Testis (tissue), 3 donors: ENCODE data around the gene ARF1. TPM values are rescaled to one million over a fixed set of nuclear protein-coding genes. Genes with fewer than 3 reads are reported as not detected.

Source experiments
- DNase-seq: peaks from one replicate; pipeline ENCODE4 v3.0.0-alpha.2; 2019
- H3K27ac ChIP-seq, 2 donors: fragments of 200-600 bp; sonication (generic); one replicate each; pipeline ENCODE4 v1.5.1; 2019
- H3K27me3 ChIP-seq: fragments of 200-600 bp; sonication (generic); one replicate; pipeline ENCODE4 v1.5.1; 2019
- H3K36me3 ChIP-seq: fragments of 200-600 bp; sonication (generic); one replicate; pipeline ENCODE4 v1.5.1; 2017; ENCODE audit warnings: low read depth; ENCODE audit errors: missing control alignments
- H3K4me1 ChIP-seq: fragments of 200-600 bp; sonication (generic); one replicate; pipeline ENCODE4 v1.5.1; 2019
- H3K4me3 ChIP-seq, 2 donors: fragments of 200-600 bp; sonication (generic); one replicate each; pipeline ENCODE4 v1.5.1; 2017 to 2019
- H3K9me3 ChIP-seq: fragments of 200-600 bp; sonication (generic); one replicate; pipeline ENCODE4 v1.5.1; 2017
- CTCF ChIP-seq, 3 experiments: fragments of 450-650 bp in 2 of 3; fragments of 200-600 bp in 1 of 3; sonication (generic) in 1 of 3; IDR thresholded peaks; one replicate each; pipeline ENCODE4 v1.5.1; 2016 to 2019; ENCODE audit warnings: antibody characterized with exemption in 3 of 3, mild to moderate bottlenecking in 2 of 3, moderate library complexity in 1 of 3
- POLR2A ChIP-seq: fragments of 450-650 bp; IDR thresholded peaks from one replicate; pipeline ENCODE4 v1.6.1; 2017; ENCODE audit warnings: antibody characterized with exemption, mild to moderate bottlenecking, moderate library complexity
- WGBS, 2 donors: methylation state at CpG; one replicate each; pipeline ENCODE4 v1.1.5; 2018; 5-methylcytosine and 5-hydroxymethylcytosine counted together
- intact Hi-C: fragments of 100-400 bp; cut with DNase I; formaldehyde crosslinking; loops from one replicate; pipeline ENCODE4 v1.15.1; 2023; ENCODE audit warnings: low total_unique reads
- polyA plus RNA-seq: library from polyadenylated mRNA; stranded (reverse); fragments of 350-450 nt; fragmentation: Illumina TruSeq; extraction: RNeasy Lipid Tissue Mini Kit (QIAGEN cat#74804); gene quantifications from one replicate; pipeline ENCODE4 v1.2.3, GENCODE V29; 2014; ENCODE audit warnings: low read depth, low replicate concordance; ENCODE audit not compliant: insufficient read depth
- total RNA-seq, 2 donors: library from RNA; depleted of rRNA; stranded (reverse); fragments of >200 nt; gene quantifications; one replicate each; pipeline ENCODE4 v1.2.3, GENCODE V29; 2016

ARF1 gene
- total and polyA plus RNA-seq, 3 donors from 2014 or later: 426 to 637 (median 488) TPM

GRCh38 chr1:228105270-228105995 is 22.9 kb downstream of the ARF1 start:
- H3K27me3 ChIP-seq: no peaks in the 10 kb centered on the region
- intact Hi-C loops: no loop called here
- 58 to 77% methylated on average over 6 to 9 of the region's 9 CpGs for WGBS, 2 donors
- no peaks in the 10 kb centered on the region for H3K36me3 ChIP-seq
- no peak for DNase-seq
- H3K4me3 ChIP-seq: no peak overlapping the region
- peaks cover 29% of the 10 kb centered on the region for H3K4me1 ChIP-seq
- H3K9me3 ChIP-seq: no peaks in the 10 kb centered on the region
- no peak overlapping the region for H3K27ac ChIP-seq
- TF ChIP-seq POLR2A (no peak), CTCF (IDR thresholded peaks at IDR 0.05) (no peak)

DNA sequence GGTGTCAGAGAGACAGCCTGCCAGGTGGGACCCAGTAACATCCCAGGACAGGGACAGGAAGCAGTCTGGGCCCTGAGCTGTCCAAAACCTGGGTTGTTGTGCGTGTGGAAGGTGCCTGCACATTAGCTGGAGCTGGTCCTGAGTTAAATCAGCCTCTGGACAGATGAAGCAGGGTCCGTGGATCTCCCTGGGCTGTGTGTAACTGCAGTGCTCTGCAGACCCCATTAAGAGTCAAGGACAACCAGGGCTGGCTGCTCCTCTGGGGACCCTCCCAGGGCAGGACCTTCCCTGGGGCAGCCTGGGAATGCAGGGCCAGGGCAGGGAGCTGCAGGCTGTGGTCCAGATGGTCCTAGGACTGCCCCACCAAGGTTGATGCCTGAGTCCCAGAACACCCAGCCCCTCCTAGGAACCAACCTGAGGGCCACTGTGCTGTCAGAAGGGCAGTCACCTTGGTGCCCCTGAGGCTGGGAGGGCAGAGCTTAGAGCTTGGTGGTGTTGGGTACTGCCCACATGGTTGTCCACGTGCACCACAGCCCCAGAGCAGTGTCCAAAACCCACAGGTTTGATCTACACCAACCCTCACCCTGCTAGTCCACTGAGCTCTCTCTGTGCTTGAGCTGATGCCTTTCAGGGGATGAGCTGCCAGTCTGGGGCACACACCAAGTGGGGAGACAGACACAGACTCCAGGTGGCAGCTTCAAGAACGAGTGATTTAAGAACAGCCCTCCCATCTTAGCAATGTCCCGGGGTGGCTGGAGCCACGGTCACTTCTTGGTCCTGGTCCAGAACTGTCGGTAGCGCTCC is 23.7 kb downstream of the ARF1 start:
- Histone ChIP-seq H3K4me3 (no peak overlapping the region), H3K9me3 (no peaks in the 10 kb centered on the region), H3K27ac (no peak overlapping the region), H3K4me1 (peaks cover 29% of the 10 kb centered on the region), H3K27me3 (no peaks in the 10 kb centered on the region), H3K36me3 (no peaks in the 10 kb centered on the region)
- DNase-seq: no peak
- WGBS, 2 donors: 72 to 95% methylated on average over 6 to 8 of the region's 8 CpGs
- no peak for TF ChIP-seq CTCF (IDR thresholded peaks at IDR 0.05)
- TF ChIP-seq POLR2A: no peak
- intact Hi-C loops: no loop called here

DNA sequence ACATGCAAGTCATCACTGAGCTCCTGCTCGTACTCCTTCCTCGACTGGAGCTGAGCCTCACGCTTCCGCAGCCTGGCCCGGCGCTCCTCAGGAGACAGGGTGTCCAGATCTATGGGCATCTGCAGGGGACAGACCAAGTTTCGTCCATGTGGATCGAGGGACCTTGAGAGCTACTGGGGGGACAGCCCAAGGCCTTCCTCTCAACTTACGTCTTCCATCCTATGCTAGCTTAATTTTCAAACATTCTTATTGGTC is 24.2 kb downstream of the ARF1 start:
- H3K9me3 ChIP-seq: no peaks in the 10 kb centered on the region
- H3K4me1 ChIP-seq: peaks cover 25% of the 10 kb centered on the region
- no peak overlapping the region for H3K27ac ChIP-seq
- H3K36me3 ChIP-seq: no peaks in the 10 kb centered on the region
- no peaks in the 10 kb centered on the region for H3K27me3 ChIP-seq
- TF ChIP-seq POLR2A (no peak), CTCF (IDR thresholded peaks at IDR 0.05) (no peak)
- no peak for DNase-seq
- no peak overlapping the region for H3K4me3 ChIP-seq
- intact Hi-C loops: no loop called here
- 89 to 90% methylated on average over 9 of the region's 9 CpGs for WGBS, 2 donors

- no peak for DNase-seq
- 84 to 87% methylated on average over 6 to 19 of the region's 19 CpGs for WGBS, 2 donors
- TF ChIP-seq POLR2A: no peak
- no peak for TF ChIP-seq CTCF (IDR thresholded peaks at IDR 0.05)
- H3K27me3 ChIP-seq: no peaks in the 10 kb centered on the region
- intact Hi-C loops: no loop called here
- H3K36me3 ChIP-seq: no peaks in the 10 kb centered on the region
- peaks cover 20% of the 10 kb centered on the region for H3K4me1 ChIP-seq
- no peaks in the 10 kb centered on the region for H3K9me3 ChIP-seq
- no peak overlapping the region for H3K4me3 ChIP-seq
- no peak overlapping the region for H3K27ac ChIP-seq
Observed at GRCh38 chr1:228107636-228108035, 25.1 kb downstream of the ARF1 start.
